ENCODE results near the gene HCK. TPM values are rescaled to one million over a fixed set of nuclear protein-coding genes. Genes with fewer than 3 reads are reported as not detected.

The HCK gene
- total and polyA plus RNA-seq, 9 donors, result 1.7 to 11.4 (median 3.4) TPM

GRCh38 chr20:32072168-32072750, 20.2 kb downstream of the HCK start:
- H3K4me1 ChIP-seq (ENCODE audit: insufficient read depth), result no peaks in the 10 kb centered on the region
- DNase-seq, result no peak
- TF ChIP-seq EP300 (IDR thresholded peaks at IDR 0.05) (no peak), POLR2A (IDR thresholded peaks at IDR 0.05) (no peak), CTCF (IDR thresholded peaks at IDR 0.05) (no peak)
- no peaks in the 10 kb centered on the region for H3K27me3 ChIP-seq
- H3K36me3 ChIP-seq, result no peaks in the 10 kb centered on the region
- H3K27ac ChIP-seq, result no peak overlapping the region
- WGBS, 3 donors, result 69 to 76% (median 72%) methylated on average over 6 of the region's 6 CpGs
- no peaks in the 10 kb centered on the region for H3K9me3 ChIP-seq
- no peak overlapping the region for H3K4me3 ChIP-seq
- intact Hi-C loops (cut with DNase I), result no loop called here

- TF ChIP-seq CTCF (IDR thresholded peaks at IDR 0.05) (no peak), POLR2A (IDR thresholded peaks at IDR 0.05) (no peak), EP300 (IDR thresholded peaks at IDR 0.05) (no peak)
- Histone ChIP-seq H3K4me3 (no peak overlapping the region), H3K4me1 (ENCODE audit: insufficient read depth) (no peaks in the 10 kb centered on the region), H3K27me3 (no peaks in the 10 kb centered on the region), H3K27ac (no peak overlapping the region), H3K36me3 (no peaks in the 10 kb centered on the region), H3K9me3 (no peaks in the 10 kb centered on the region)
- intact Hi-C loops (cut with DNase I), result no loop called here
- DNase-seq, result no peak
- WGBS, 3 donors, result 88 to 98% (median 91%) methylated on average over 1 of the region's 1 CpG
Measured at GRCh38 chr20:32075534-32075933, 23.5 kb downstream of the HCK start.

GRCh38 chr20:32077190-32077589, 25.1 kb downstream of the HCK start:
- Histone ChIP-seq H3K36me3 (no peaks in the 10 kb centered on the region), H3K9me3 (no peaks in the 10 kb centered on the region), H3K27me3 (no peaks in the 10 kb centered on the region), H3K4me1 (ENCODE audit: insufficient read depth) (no peaks in the 10 kb centered on the region), H3K27ac (no peak overlapping the region), H3K4me3 (no peak overlapping the region)
- no peak for TF ChIP-seq POLR2A (IDR thresholded peaks at IDR 0.05)
- no peak for TF ChIP-seq EP300 (IDR thresholded peaks at IDR 0.05)
- no peak for TF ChIP-seq CTCF (IDR thresholded peaks at IDR 0.05)
- intact Hi-C loops (cut with DNase I), result no loop called here
- DNase-seq, result no peak
- 71 to 74% (median 71%) methylated on average over 4 of the region's 4 CpGs for WGBS, 3 donors

- WGBS, 3 donors, result 75 to 98% (median 93%) methylated on average over 5 of the region's 5 CpGs
- no peak overlapping the region for H3K27ac ChIP-seq
- H3K36me3 ChIP-seq, result no peaks in the 10 kb centered on the region
- no peak for DNase-seq
- no peaks in the 10 kb centered on the region for H3K4me1 ChIP-seq (ENCODE audit: insufficient read depth)
- intact Hi-C loops (cut with DNase I), result no loop called here
- no peak overlapping the region for H3K4me3 ChIP-seq
- no peaks in the 10 kb centered on the region for H3K9me3 ChIP-seq
- no peaks in the 10 kb centered on the region for H3K27me3 ChIP-seq
- TF ChIP-seq CTCF (IDR thresholded peaks at IDR 0.05) (no peak), POLR2A (IDR thresholded peaks at IDR 0.05) (no peak), EP300 (IDR thresholded peaks at IDR 0.05) (no peak)
Measured at GRCh38 chr20:32078322-32078721, 26.3 kb downstream of the HCK start.

Data from ovary (tissue), 9 donors.